WTC11 (cell line): Measurements from ENCODE around the gene MRNIP. TPM values are rescaled to one million over a fixed set of nuclear protein-coding genes. Genes with fewer than 3 reads are reported as not detected.

Experiments
- ATAC-seq: fragments of 200-7000 bp; cut with Tn5 transposase; 2 replicates; pipeline ENCODE4 v1.10.0; 2021; ENCODE audit warnings: mild to moderate bottlenecking, moderate library complexity
- CTCF ChIA-PET: fragments of 300-600 bp; sonication (Branson Sonifier 250); formaldehyde crosslinking; loops from one replicate; lab custom pipeline; 2021; ENCODE audit warnings: antibody characterized with exemption; lab: Charles Lee
- POLR2A ChIA-PET: fragments of 350-600 bp; sonication (Branson Sonifier 250); formaldehyde crosslinking; loops from one replicate; lab custom pipeline; 2021; ENCODE audit warnings: antibody characterized with exemption; lab: Charles Lee
- DNase-seq: peaks from one replicate; pipeline ENCODE4 v3.0.0; 2021; ENCODE audit warnings: low spot score
- H3K27ac Mint-ChIP-seq: 2 replicates; pipeline ENCODE4 v1.8.0; 2021; ENCODE audit warnings: mixed read lengths
- H3K27me3 Mint-ChIP-seq: 2 replicates; pipeline ENCODE4 v1.8.0; 2021; ENCODE audit warnings: low read depth, mild to moderate bottlenecking, moderate library complexity, mixed read lengths
- H3K36me3 Mint-ChIP-seq: 2 replicates; pipeline ENCODE4 v1.8.0; 2021; ENCODE audit warnings: mixed read lengths
- H3K4me1 Mint-ChIP-seq: 2 replicates; pipeline ENCODE4 v1.8.0; 2022; ENCODE audit warnings: mixed read lengths
- H3K4me3 Mint-ChIP-seq: 2 replicates; pipeline ENCODE4 v1.8.0; 2021; ENCODE audit warnings: mild to moderate bottlenecking, moderate library complexity, mixed read lengths
- H3K9me3 Mint-ChIP-seq: 2 replicates; pipeline ENCODE4 v1.8.0; 2021; ENCODE audit warnings: mixed read lengths
- ESRRA ChIP-seq: sonication (generic); formaldehyde crosslinking; IDR thresholded peaks from 2 replicates; pipeline ENCODE4 v1.8.1; 2022; ENCODE audit warnings: mild to moderate bottlenecking, missing genetic modification reagents, borderline replicate concordance
- FOXK1 ChIP-seq: sonication (generic); formaldehyde crosslinking; IDR thresholded peaks from 2 replicates; pipeline ENCODE4 v1.8.0; 2022; ENCODE audit warnings: mild to moderate bottlenecking, moderate library complexity, missing genetic modification reagents
- JUN ChIP-seq: sonication (generic); formaldehyde crosslinking; IDR thresholded peaks from 2 replicates; pipeline ENCODE4 v1.8.0; 2023; ENCODE audit warnings: mild to moderate bottlenecking, missing genetic modification reagents
- MXD4 ChIP-seq: fragments of 250-450 bp; sonication (Bioruptor Pico); IDR thresholded peaks from 2 replicates; pipeline ENCODE4 v1.8.0; 2021; ENCODE audit warnings: mild to moderate bottlenecking, moderate library complexity, borderline replicate concordance
- SMAD4 ChIP-seq: sonication (generic); formaldehyde crosslinking; IDR thresholded peaks from 2 replicates; pipeline ENCODE4 v1.8.0; 2022; ENCODE audit warnings: mild to moderate bottlenecking, missing genetic modification reagents
- ZNF138 ChIP-seq: sonication (generic); formaldehyde crosslinking; conservative IDR thresholded peaks from 2 replicates; pipeline ENCODE4 v1.8.1; 2022; ENCODE audit warnings: mild to moderate bottlenecking, moderate library complexity, missing genetic modification reagents
- total RNA-seq: library from RNA; stranded (reverse); gene quantifications from 3 replicates; pipeline ENCODE4 v1.2.3, GENCODE V29; 2021
- TF ChIP-seq, protein P1 (sequence below): sonication (generic); formaldehyde crosslinking; IDR thresholded peaks from 2 replicates; pipeline ENCODE4 v1.8.0; 2023; ENCODE audit warnings: mild to moderate bottlenecking, missing genetic modification reagents
- TF ChIP-seq, protein P2 (sequence below): sonication (generic); formaldehyde crosslinking; IDR thresholded peaks from 2 replicates; pipeline ENCODE4 v1.8.0; 2022; ENCODE audit warnings: mild to moderate bottlenecking, missing genetic modification reagents
- TF ChIP-seq, protein P3 (sequence below): sonication (generic); formaldehyde crosslinking; IDR thresholded peaks from 2 replicates; pipeline ENCODE4 v1.8.0; 2022; ENCODE audit warnings: missing genetic modification reagents
- TF ChIP-seq, protein P4 (sequence below): sonication (generic); formaldehyde crosslinking; IDR thresholded peaks from 2 replicates; pipeline ENCODE4 v1.8.0; 2023; ENCODE audit warnings: missing genetic modification reagents, mild to moderate bottlenecking, borderline replicate concordance

The MRNIP gene
- total RNA-seq, 1 experiment from 2014 or later, result 42.0 TPM

DNA sequence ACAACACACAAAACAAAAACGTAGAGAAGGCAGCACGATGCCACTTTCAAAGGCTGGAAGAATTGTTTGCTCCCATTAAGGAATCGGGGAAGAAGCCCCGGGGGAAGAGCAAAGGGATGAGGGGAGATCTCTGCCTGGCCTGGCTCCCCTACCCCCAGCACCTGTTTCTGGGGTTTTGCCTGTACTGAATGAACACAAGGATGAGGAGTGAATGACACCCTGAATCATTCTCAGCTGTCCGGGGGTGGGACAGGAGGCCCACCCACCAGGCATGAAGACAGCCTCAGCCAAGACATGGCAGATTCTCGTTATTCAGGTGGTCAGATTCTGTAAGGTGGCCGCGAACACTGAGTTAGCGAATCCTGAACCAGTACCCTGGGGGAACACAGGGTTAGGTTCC lies 41.6 kb upstream of the MRNIP start (continued):
- TF ChIP-seq, protein P1, sequence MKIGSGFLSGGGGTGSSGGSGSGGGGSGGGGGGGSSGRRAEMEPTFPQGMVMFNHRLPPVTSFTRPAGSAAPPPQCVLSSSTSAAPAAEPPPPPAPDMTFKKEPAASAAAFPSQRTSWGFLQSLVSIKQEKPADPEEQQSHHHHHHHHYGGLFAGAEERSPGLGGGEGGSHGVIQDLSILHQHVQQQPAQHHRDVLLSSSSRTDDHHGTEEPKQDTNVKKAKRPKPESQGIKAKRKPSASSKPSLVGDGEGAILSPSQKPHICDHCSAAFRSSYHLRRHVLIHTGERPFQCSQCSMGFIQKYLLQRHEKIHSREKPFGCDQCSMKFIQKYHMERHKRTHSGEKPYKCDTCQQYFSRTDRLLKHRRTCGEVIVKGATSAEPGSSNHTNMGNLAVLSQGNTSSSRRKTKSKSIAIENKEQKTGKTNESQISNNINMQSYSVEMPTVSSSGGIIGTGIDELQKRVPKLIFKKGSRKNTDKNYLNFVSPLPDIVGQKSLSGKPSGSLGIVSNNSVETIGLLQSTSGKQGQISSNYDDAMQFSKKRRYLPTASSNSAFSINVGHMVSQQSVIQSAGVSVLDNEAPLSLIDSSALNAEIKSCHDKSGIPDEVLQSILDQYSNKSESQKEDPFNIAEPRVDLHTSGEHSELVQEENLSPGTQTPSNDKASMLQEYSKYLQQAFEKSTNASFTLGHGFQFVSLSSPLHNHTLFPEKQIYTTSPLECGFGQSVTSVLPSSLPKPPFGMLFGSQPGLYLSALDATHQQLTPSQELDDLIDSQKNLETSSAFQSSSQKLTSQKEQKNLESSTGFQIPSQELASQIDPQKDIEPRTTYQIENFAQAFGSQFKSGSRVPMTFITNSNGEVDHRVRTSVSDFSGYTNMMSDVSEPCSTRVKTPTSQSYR (CRISPR knock-in tag), result no peak
- TF ChIP-seq FOXK1 (CRISPR knock-in tag), result no peak
- TF ChIP-seq, protein P2, sequence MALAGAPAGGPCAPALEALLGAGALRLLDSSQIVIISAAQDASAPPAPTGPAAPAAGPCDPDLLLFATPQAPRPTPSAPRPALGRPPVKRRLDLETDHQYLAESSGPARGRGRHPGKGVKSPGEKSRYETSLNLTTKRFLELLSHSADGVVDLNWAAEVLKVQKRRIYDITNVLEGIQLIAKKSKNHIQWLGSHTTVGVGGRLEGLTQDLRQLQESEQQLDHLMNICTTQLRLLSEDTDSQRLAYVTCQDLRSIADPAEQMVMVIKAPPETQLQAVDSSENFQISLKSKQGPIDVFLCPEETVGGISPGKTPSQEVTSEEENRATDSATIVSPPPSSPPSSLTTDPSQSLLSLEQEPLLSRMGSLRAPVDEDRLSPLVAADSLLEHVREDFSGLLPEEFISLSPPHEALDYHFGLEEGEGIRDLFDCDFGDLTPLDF (CRISPR knock-in tag), result no peak
- TF ChIP-seq, protein P3, sequence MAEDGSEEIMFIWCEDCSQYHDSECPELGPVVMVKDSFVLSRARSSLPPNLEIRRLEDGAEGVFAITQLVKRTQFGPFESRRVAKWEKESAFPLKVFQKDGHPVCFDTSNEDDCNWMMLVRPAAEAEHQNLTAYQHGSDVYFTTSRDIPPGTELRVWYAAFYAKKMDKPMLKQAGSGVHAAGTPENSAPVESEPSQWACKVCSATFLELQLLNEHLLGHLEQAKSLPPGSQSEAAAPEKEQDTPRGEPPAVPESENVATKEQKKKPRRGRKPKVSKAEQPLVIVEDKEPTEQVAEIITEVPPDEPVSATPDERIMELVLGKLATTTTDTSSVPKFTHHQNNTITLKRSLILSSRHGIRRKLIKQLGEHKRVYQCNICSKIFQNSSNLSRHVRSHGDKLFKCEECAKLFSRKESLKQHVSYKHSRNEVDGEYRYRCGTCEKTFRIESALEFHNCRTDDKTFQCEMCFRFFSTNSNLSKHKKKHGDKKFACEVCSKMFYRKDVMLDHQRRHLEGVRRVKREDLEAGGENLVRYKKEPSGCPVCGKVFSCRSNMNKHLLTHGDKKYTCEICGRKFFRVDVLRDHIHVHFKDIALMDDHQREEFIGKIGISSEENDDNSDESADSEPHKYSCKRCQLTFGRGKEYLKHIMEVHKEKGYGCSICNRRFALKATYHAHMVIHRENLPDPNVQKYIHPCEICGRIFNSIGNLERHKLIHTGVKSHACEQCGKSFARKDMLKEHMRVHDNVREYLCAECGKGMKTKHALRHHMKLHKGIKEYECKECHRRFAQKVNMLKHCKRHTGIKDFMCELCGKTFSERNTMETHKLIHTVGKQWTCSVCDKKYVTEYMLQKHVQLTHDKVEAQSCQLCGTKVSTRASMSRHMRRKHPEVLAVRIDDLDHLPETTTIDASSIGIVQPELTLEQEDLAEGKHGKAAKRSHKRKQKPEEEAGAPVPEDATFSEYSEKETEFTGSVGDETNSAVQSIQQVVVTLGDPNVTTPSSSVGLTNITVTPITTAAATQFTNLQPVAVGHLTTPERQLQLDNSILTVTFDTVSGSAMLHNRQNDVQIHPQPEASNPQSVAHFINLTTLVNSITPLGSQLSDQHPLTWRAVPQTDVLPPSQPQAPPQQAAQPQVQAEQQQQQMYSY (CRISPR knock-in tag), result no peak

DNA sequence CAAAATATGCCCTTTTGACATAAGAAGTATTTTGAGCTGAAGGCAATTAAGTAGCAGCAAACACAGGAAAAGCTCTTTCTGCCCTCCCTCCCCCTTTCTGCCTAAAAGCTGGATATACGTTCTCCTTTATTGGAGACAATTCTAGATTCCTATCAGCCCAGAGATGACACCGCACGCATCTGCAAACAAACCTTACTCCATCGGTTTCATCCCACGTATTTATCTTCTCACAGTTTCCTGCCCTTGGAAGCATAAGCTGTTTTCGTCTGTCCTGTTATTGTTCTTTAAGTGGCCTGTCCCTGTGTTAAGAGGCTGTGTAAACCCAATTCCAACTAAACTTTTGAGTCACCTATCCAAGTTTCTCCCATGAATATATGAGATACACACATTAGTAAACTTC lies 37.2 kb upstream of the MRNIP start:
- peaks cover 35% of the 10 kb centered on the region for H3K36me3 Mint-ChIP-seq
- DNase-seq, result no peak

More for the DNA sequence above, 37.2 kb upstream of the MRNIP start:
- TF ChIP-seq ESRRA (CRISPR knock-in tag) (no peak), ZNF138 (CRISPR knock-in tag) (no peak), SMAD4 (CRISPR knock-in tag) (no peak), JUN (no peak), MXD4 (no peak)
- TF ChIP-seq, protein P4, sequence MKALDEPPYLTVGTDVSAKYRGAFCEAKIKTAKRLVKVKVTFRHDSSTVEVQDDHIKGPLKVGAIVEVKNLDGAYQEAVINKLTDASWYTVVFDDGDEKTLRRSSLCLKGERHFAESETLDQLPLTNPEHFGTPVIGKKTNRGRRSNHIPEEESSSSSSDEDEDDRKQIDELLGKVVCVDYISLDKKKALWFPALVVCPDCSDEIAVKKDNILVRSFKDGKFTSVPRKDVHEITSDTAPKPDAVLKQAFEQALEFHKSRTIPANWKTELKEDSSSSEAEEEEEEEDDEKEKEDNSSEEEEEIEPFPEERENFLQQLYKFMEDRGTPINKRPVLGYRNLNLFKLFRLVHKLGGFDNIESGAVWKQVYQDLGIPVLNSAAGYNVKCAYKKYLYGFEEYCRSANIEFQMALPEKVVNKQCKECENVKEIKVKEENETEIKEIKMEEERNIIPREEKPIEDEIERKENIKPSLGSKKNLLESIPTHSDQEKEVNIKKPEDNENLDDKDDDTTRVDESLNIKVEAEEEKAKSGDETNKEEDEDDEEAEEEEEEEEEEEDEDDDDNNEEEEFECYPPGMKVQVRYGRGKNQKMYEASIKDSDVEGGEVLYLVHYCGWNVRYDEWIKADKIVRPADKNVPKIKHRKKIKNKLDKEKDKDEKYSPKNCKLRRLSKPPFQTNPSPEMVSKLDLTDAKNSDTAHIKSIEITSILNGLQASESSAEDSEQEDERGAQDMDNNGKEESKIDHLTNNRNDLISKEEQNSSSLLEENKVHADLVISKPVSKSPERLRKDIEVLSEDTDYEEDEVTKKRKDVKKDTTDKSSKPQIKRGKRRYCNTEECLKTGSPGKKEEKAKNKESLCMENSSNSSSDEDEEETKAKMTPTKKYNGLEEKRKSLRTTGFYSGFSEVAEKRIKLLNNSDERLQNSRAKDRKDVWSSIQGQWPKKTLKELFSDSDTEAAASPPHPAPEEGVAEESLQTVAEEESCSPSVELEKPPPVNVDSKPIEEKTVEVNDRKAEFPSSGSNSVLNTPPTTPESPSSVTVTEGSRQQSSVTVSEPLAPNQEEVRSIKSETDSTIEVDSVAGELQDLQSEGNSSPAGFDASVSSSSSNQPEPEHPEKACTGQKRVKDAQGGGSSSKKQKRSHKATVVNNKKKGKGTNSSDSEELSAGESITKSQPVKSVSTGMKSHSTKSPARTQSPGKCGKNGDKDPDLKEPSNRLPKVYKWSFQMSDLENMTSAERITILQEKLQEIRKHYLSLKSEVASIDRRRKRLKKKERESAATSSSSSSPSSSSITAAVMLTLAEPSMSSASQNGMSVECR (CRISPR knock-in tag), result no peak
- Mint-ChIP-seq H3K4me3 (no peak overlapping the region), H3K4me1 (peaks cover 13% of the 10 kb centered on the region), H3K27ac (no peak overlapping the region), H3K9me3 (no peaks in the 10 kb centered on the region), H3K27me3 (no peaks in the 10 kb centered on the region)
- CTCF ChIA-PET, result interaction anchor here (0.9 to 1.2 kb wide), 2 partner anchors 79 to 94 kb away, joined by 3 to 5 read pairs; no protein-coding TSS in a partner anchor
- ATAC-seq, result no peak
- POLR2A ChIA-PET, result no interaction called here
